ENCODE results near the gene WDR33. TPM values are rescaled to one million over a fixed set of nuclear protein-coding genes. Genes with fewer than 3 reads are reported as not detected.

Gene WDR33
- total RNA-seq, 1 donor from 2014 or later = 54.8 TPM

GRCh38 chr2:127719301-127720218 lies 91.4 kb downstream of the WDR33 start:
- no peak for DNase-seq

DNA sequence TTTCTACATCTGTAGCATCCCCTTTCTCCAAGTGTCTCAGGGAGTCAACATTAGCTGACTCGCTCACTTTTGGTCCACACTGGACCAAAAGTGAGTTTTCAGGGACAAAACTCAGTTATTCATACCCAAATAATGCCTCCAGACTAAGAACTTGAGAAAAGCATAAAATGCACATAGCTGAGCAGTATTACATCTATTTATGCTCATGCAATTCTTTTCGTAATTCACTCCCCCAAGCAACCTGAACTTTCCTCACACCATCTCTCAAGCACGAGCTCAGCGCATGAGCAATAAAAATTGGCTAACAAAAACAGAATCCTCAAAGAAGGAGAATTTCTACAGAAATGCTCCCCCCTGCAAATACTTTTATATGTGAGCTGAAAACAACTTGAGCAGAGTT lies 92.7 kb downstream of the WDR33 start:
- no peak for DNase-seq

DNA sequence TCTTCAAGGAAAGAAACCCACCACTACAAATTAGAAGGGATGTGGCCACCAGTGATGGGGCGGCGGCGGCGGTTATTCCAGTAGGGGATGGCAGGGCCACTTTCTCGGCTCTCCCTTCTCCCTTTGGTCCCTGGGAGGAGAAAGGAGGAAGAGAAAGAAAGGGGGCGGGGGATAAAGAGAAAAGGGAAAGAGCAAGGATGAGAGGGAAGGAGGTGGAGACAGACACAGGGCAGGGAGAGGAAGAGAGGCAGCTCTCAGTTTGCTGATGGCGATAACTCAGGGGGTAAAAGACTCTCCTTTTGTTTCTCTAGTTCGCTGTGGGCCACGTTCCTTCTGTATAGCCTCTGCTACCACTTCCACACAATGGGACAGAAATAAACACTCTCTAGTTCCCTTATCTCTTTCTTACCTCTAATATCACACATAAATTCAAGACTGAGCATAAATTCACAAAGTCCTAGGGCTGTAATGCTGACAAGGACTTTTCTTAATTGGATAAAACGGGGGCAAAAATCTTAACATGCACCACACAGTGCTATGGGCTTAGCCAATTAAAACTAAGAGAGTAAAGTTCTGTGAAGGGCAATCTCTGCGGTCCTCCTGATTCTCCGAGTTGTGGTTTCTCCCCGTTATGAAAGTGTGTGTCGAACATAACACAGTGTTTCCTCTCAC lies 95.1 kb downstream of the WDR33 start:
- DNase-seq = no peak

GRCh38 chr2:127713562-127713961 lies 97.4 kb downstream of the WDR33 start:
- DNase-seq = no peak

GRCh38 chr2:127712999-127713398 lies 98.0 kb downstream of the WDR33 start:
- no peak for DNase-seq

DNA sequence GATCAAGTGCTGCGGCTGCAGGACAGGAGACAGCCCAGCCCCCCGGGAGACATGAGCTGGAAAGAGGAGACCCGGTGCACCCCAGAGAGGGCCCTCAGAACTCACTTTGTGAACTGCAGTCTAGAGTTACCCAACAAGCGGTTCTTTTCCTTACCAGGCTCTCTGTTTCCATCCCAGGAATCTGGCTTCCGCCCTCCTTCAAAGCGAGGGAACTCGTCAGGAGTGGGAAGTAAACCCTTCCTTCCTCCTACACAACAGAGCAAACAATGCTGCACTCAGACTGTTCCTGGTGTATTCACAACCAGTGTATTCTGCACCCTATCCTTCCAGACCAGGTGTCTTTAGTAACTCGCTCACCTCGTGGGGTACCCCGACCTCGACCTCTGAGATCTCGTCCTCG lies 101.6 kb downstream of the WDR33 start:
- DNase-seq = no peak

- peak; percentile 19 for DNase-seq
Measured at GRCh38 chr2:127707890-127708648, 102.9 kb downstream of the WDR33 start.

DNA sequence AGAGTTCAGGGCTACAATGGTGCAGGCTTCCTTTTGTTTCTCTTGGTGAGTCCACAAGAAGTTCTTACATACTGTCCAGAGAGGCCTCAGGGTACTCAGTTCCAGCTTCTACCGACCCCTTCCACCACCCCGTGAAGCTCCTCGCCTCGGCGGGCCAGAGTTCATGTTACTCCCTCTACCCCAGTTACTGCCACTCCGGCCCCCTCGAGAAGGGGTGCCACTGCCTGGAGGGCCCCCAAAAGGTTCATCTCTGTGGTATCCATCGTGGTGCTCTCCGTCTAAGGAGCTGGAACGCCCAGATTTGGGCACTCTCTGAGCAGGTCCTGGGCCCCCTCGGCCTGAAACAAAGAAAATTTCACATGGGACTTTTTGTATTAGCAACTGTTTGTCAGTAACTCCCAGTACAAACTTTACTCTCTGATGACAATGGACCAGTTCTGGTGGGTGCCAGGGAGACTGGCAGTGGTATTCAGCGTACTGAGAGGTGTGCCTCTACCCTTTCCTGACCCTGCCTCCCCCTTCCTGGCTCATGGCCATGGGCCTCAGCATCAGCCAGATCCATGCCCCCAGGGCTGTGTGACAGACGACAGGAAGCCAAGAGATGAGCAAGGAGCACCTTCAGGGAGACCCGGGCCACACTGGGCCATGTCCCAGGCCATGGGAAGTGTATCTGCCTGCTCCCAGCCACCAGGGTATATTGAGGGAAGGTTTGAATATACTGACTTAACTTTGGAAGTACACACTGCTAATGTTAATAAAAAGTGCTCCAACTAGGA lies 104.6 kb downstream of the WDR33 start:
- DNase-seq = no peak

- no peak for DNase-seq
Measured at GRCh38 chr2:127705391-127706065, 105.4 kb downstream of the WDR33 start.

DNA sequence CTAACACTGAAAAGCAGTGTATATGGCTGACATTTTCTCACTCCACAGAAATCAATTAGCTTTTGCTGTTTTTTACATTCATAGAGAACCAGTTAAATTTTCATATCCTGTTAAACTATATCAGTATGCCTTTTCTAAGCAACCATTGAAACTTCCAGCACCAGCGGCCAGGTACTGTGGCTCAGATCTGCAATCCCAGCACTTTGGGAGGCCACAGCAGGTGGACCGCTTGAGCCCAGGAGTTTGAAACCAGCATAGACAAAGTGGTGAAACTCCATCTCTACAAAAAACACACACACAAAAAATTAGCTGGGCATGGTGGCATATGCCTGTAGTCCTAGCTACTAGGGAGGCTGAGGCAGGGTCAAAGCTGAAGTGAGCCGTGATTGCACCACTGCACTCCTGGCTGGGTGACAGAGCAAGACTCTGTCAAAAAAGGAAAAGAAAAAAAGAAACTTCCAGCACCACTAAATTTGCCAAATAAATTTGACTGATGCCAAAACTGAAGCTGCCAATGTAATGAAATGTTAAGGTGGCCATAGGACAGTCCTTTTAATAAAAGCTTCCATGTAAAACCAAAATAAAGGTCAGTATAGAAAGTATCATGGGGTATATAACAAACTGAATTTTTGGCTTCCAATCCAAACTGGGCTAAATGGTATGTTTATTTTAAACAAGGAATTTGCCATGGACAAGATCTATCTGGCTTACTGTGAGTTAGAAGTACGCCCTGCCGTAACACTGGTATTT lies 106.2 kb downstream of the WDR33 start:
- DNase-seq = no peak

GRCh38 chr2:127703282-127703681 lies 107.7 kb downstream of the WDR33 start:
- no peak for DNase-seq

- DNase-seq = no peak
Measured at GRCh38 chr2:127702395-127703009, 108.5 kb downstream of the WDR33 start.

GRCh38 chr2:127701651-127702394 lies 109.1 kb downstream of the WDR33 start:
- peak; percentile 90 for DNase-seq

GRCh38 chr2:127701193-127701650 lies 109.7 kb downstream of the WDR33 start, which contains the start of gene SFT2D3:
SFT2D3 (plus strand) TSS chr2:127701497; CDS start chr2:127701529, 32 bp downstream.
- DNase-seq = peak; percentile 97

DNA sequence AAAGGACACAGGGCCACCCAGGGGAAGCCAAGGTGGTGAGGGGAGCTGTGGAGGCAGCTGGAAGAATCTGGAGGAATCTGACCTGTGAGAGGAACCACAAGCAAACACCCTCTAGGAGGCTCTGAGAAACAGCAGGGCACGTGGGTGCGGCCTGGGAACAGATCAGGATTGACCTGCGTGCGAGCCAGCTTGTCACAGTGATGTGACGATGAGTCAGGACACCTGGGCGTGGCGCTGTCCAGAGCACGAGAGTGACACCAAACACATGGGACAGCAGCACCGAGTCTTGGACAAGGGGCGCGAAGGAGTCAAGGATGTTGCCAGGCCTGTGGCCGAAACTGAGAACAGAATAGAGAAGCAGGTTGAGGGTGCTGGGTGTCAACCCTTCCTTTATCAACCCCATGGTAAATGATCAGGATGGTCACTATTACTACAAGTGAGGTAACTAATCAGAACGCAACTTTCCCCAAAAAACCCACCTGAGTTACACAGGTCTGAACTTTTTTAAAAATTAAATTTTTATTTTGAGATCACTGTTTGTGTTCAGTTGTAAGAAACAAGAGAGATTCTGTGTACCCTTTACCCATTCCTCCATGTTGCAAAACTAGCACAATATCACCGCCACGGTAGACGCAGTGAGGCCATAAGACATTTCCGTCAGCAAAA lies 110.3 kb downstream of the WDR33 start:
- DNase-seq = peak; percentile 15

DNA sequence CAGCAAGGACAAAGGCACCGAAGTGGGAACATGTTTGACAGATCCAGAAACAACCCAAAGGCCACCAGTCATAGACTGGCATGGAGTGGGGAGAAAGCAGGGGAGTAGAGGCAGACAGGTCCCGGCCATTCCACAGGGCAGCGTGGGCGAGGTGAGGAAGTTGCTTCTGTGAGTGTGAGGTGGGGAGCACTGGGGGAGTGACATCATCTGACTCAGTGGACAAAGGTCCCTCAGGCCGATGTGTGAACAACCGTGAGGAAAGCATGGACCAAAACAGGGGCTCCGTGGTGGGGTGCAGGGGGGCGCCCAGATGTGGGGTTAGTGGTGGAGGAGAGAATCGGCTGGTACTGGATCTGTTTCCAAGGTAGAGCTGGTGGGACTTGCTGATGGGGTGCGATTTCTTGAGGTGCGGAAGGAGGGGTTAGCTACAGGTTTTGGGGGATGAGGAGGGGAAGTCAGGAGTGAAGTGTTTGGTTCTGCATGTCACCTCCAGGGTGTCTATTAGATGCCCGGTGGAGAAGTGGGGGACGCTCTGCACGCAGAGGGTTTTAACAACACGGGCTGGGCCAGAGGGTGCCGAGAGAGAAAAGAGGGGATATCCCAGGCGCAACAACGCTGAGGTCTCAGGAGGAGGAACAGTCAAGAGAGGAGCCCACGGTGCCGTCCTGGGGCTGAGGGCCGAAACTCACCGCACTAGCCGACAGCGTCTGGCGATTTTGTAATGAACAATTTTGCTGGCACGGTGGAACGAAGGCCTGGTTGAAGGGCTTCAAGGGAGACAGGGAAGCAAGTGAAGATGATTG lies 112.2 kb downstream of the WDR33 start:
- no peak for DNase-seq

DNA sequence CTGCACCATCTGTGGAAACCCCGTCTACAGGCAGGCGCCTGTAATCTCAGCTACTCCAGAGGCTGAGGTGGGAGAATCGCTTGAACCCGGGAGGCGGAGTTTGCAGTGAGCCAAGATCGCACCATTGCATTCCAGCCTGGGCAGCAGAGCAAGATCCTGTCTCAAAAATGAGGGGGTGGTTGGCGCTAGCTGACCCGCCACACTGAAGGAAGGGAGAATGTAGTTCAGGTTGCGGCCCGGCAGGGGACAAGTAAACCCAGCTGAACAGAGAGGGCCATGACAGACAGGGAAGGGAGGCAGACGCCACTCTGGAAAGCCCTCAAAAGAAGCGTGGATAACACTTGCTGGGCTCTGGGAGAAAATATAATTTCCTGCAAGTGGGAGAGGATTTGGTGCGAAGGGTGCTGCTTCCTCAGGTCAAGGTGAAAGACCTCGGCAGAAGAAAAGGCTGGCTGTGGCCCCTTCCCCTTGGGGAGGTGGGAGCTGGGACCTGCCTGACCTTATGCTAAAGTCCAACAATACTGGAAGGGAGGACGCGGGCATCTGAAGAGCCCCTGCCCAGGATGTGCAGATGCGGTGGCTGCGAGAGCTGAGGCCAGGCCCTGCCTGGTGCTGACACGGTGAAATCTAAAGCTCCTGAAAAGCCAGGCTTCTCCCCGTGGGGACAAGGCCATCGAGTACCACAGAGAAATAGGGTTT lies 113.3 kb downstream of the WDR33 start:
- no peak for DNase-seq
